ENCODE data around the gene CCL23. TPM values are rescaled to one million over a fixed set of nuclear protein-coding genes. Genes with fewer than 3 reads are reported as not detected.
"Not testable (repeated sequence)": the region's sequence is repeated elsewhere in the genome, so short reads cannot be mapped to it uniquely, and the experiment has no call there.

Gene CCL23
- total RNA-seq, 1 donor from 2014 or later: not detected

GRCh38 chr17:36027761-36028160, 10.0 kb upstream of the CCL23 start:
- intact Hi-C loops (cut with micrococcal nuclease): loop anchor here (10.0 kb wide), 1 partner anchor 57 kb away; no protein-coding TSS in a partner anchor
- Mint-ChIP-seq H3K4me3 (no peak overlapping the region), H3K27me3 (ENCODE audit: insufficient read depth) (peaks cover 20% of the 10 kb centered on the region), H3K36me3 (ENCODE audit: low read depth) (no peaks in the 10 kb centered on the region), H3K4me1 (ENCODE audit: low read depth) (no peaks in the 10 kb centered on the region), H3K9me3 (no peaks in the 10 kb centered on the region), H3K27ac (no peak overlapping the region)
- no peak for DNase-seq (ENCODE audit: low spot score)

DNA sequence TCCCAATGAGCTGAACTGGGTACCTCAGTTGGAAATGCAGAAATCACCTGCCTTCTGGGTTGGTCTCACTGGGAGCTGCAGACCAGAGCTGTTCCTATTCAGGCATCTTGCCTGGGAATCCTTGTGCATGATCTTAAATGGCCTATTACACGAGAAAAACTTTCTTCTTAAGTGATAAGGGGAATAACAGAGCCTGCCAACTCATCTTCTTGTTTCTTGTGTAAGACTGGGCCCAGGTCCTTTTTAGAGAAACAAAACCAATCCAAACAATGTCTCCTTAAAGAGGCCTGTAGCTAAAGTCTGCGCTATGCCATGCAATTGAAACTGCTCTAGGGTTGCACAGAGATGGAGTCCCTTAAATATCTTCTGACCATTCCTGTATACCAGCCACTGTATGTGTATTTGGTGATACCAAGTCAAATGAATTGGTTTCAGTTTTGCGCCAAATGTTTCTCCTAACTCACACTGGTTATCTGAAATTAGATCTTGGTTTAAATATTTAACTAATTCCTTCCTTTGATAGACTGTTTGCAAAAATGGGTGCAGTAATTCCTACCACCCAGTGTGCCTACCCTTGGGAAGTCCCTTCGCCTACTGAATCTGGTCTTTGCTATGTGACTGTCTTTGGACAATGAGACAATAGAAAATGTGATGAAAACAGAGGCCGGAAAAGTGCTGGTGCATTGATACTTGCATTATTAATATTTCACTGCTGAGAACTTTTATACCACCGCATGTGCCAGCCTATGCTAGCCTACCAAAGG, 6.5 kb upstream of the CCL23 start:
- Mint-ChIP-seq H3K4me1 (ENCODE audit: low read depth) (no peaks in the 10 kb centered on the region), H3K9me3 (no peaks in the 10 kb centered on the region), H3K36me3 (ENCODE audit: low read depth) (no peaks in the 10 kb centered on the region), H3K4me3 (no peak overlapping the region), H3K27ac (no peak overlapping the region), H3K27me3 (ENCODE audit: insufficient read depth) (peaks cover 29% of the 10 kb centered on the region)
- intact Hi-C loops (cut with micrococcal nuclease): loop anchor here (10.0 kb wide), 1 partner anchor 61 kb away; no protein-coding TSS in a partner anchor
- DNase-seq (ENCODE audit: low spot score): no peak

- intact Hi-C loops (cut with micrococcal nuclease): no loop called here
- H3K36me3 Mint-ChIP-seq (ENCODE audit: low read depth): no peaks in the 10 kb centered on the region
- H3K4me1 Mint-ChIP-seq (ENCODE audit: low read depth): no peaks in the 10 kb centered on the region
- no peak for DNase-seq (ENCODE audit: low spot score)
- peaks cover 31% of the 10 kb centered on the region for H3K27me3 Mint-ChIP-seq (ENCODE audit: insufficient read depth)
- no peak overlapping the region for H3K4me3 Mint-ChIP-seq
- no peaks in the 10 kb centered on the region for H3K9me3 Mint-ChIP-seq
- H3K27ac Mint-ChIP-seq: no peak overlapping the region
Measured at GRCh38 chr17:36019423-36019822, 1.7 kb upstream of the CCL23 start.

GRCh38 chr17:36016555-36016954, 1.2 kb downstream of the CCL23 start:
- H3K27ac Mint-ChIP-seq: peak overlapping the region; percentile 30
- peaks cover 25% of the 10 kb centered on the region for H3K27me3 Mint-ChIP-seq (ENCODE audit: insufficient read depth)
- H3K4me3 Mint-ChIP-seq: no peak overlapping the region
- no peaks in the 10 kb centered on the region for H3K4me1 Mint-ChIP-seq (ENCODE audit: low read depth)
- H3K36me3 Mint-ChIP-seq (ENCODE audit: low read depth): no peaks in the 10 kb centered on the region
- no peaks in the 10 kb centered on the region for H3K9me3 Mint-ChIP-seq
- no peak for DNase-seq (ENCODE audit: low spot score)
- intact Hi-C loops (cut with micrococcal nuclease): no loop called here

- DNase-seq (ENCODE audit: low spot score); H3K9me3 Mint-ChIP-seq; H3K36me3 Mint-ChIP-seq (ENCODE audit: low read depth); H3K4me1 Mint-ChIP-seq (ENCODE audit: low read depth); intact Hi-C loops (cut with micrococcal nuclease); H3K27ac Mint-ChIP-seq; H3K4me3 Mint-ChIP-seq: not testable (repeated sequence)
- peaks cover 19% of the 10 kb centered on the region for H3K27me3 Mint-ChIP-seq (ENCODE audit: insufficient read depth)
Measured at GRCh38 chr17:36015895-36016294, 1.9 kb downstream of the CCL23 start.

- Mint-ChIP-seq H3K27me3 (ENCODE audit: insufficient read depth) (peaks cover 11% of the 10 kb centered on the region), H3K27ac (no peak overlapping the region), H3K4me3 (no peak overlapping the region), H3K36me3 (ENCODE audit: low read depth) (no peaks in the 10 kb centered on the region), H3K9me3 (no peaks in the 10 kb centered on the region), H3K4me1 (ENCODE audit: low read depth) (no peaks in the 10 kb centered on the region)
- DNase-seq (ENCODE audit: low spot score): no peak
- intact Hi-C loops (cut with micrococcal nuclease): loop anchor here (5.0 kb wide), 1 partner anchor 47 kb away; the partner anchor contains the start of gene CCL18
Measured at GRCh38 chr17:36014946-36015345, 2.8 kb downstream of the CCL23 start.

GRCh38 chr17:36011201-36011600, 6.6 kb downstream of the CCL23 start:
- Mint-ChIP-seq H3K27me3 (ENCODE audit: insufficient read depth) (peaks cover 8% of the 10 kb centered on the region), H3K4me3 (no peak overlapping the region), H3K36me3 (ENCODE audit: low read depth) (no peaks in the 10 kb centered on the region), H3K27ac (no peak overlapping the region), H3K4me1 (ENCODE audit: low read depth) (no peaks in the 10 kb centered on the region), H3K9me3 (no peaks in the 10 kb centered on the region)
- no peak for DNase-seq (ENCODE audit: low spot score)
- intact Hi-C loops (cut with micrococcal nuclease): loop anchor here (5.0 kb wide), 1 partner anchor 51 kb away; the partner anchor contains the start of gene CCL18

DNA sequence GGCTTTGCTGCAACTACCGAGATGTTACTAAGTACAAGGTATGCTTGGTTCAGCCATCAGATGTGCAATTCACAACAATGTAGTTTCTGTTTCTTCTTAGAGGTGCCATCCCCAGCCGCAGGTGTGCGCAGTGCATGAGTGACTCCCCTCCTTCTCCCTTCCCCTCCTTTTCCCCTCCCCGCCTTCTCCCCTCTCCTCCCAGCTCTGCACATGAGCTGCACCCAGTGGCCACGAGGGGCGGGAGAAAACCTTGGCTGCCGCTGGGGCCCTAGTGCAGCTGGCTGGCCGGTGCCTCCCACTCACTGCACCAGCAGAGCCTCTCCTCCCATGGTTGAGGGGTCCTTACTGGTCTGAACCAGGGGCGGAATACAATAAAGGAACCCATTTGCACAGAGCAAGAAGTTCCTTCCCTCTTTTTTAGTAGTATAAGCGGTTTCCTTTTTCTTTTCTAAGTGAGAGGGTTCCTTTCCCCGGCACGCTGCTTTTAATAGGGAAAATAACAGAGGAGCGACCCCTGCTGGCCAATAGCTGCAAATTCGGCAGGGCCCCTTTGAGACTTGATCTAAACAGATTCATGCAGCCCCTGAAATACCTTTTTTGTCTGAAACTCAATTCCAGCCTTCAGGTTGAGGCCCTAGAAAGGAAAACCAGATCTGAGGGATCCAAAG, 8.6 kb downstream of the CCL23 start:
- no peak for DNase-seq (ENCODE audit: low spot score)
- no peaks in the 10 kb centered on the region for H3K9me3 Mint-ChIP-seq
- H3K4me1 Mint-ChIP-seq (ENCODE audit: low read depth): peaks cover 7% of the 10 kb centered on the region
- no peak overlapping the region for H3K4me3 Mint-ChIP-seq
- H3K27ac Mint-ChIP-seq: no peak overlapping the region
- intact Hi-C loops (cut with micrococcal nuclease): loop anchor here (1.0 kb wide), 1 partner anchor 160 kb away; no protein-coding TSS in a partner anchor
- H3K27me3 Mint-ChIP-seq (ENCODE audit: insufficient read depth): peaks cover 8% of the 10 kb centered on the region
- H3K36me3 Mint-ChIP-seq (ENCODE audit: low read depth): no peaks in the 10 kb centered on the region

DNA sequence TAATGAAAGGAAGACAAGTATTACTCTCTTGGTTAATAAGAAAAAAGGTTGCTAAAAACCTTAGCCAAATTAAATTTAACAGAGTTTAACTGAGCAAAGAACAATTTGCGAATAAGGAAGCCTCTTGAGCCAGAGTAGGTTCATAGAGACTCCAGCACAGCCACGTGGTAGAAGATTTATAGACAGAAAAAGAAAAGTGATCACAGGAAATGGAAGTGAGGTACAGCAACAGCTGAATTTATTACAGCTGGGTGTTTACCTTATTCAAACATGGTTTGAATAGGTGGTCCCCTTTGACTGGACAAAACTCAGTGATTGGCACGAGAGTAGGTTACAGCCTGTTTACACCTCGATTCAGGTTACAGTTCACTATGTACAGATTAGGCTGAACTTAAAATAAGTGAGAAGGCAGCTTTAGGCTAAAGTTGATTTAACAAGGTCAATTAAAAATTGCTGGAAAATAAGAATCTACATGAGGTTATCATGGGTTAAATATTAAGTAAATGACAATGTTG, 13.1 kb downstream of the CCL23 start:
- Mint-ChIP-seq H3K4me3 (no peak overlapping the region), H3K27me3 (ENCODE audit: insufficient read depth) (peaks cover 10% of the 10 kb centered on the region), H3K36me3 (ENCODE audit: low read depth) (no peaks in the 10 kb centered on the region), H3K9me3 (no peaks in the 10 kb centered on the region), H3K27ac (no peak overlapping the region), H3K4me1 (ENCODE audit: low read depth) (peaks cover 7% of the 10 kb centered on the region)
- DNase-seq (ENCODE audit: low spot score): no peak
- intact Hi-C loops (cut with micrococcal nuclease): no loop called here

DNA sequence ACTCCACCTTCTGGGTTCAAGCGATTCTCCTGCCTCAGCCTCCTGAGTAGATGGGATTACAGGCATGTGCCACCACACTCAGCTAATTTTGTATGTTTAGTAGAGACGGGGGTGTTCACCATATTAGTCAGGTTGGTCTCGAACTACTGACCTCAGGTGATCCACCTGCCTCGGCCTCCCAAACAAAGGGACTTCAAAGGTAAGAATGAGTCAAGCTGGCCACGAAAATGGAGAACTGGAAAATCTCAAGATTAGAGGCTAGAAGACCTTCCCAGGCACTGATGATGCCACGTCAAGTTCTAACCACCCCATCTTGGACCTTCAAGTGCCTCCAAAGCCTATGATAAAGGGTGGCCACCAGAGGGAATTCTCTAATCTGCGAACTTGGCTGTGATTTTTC, 15.1 kb downstream of the CCL23 start:
- Mint-ChIP-seq H3K27me3 (ENCODE audit: insufficient read depth) (peaks cover 7% of the 10 kb centered on the region), H3K4me3 (no peak overlapping the region), H3K36me3 (ENCODE audit: low read depth) (no peaks in the 10 kb centered on the region), H3K27ac (no peak overlapping the region), H3K9me3 (no peaks in the 10 kb centered on the region), H3K4me1 (ENCODE audit: low read depth) (peaks cover 10% of the 10 kb centered on the region)
- no peak for DNase-seq (ENCODE audit: low spot score)
- intact Hi-C loops (cut with micrococcal nuclease): no loop called here

- no peaks in the 10 kb centered on the region for H3K36me3 Mint-ChIP-seq (ENCODE audit: low read depth)
- no peaks in the 10 kb centered on the region for H3K9me3 Mint-ChIP-seq
- H3K27me3 Mint-ChIP-seq (ENCODE audit: insufficient read depth): peaks cover 7% of the 10 kb centered on the region
- intact Hi-C loops (cut with micrococcal nuclease): no loop called here
- no peak overlapping the region for H3K27ac Mint-ChIP-seq
- no peak for DNase-seq (ENCODE audit: low spot score)
- no peak overlapping the region for H3K4me3 Mint-ChIP-seq
- peaks cover 10% of the 10 kb centered on the region for H3K4me1 Mint-ChIP-seq (ENCODE audit: low read depth)
Measured at GRCh38 chr17:36001862-36002603, 15.7 kb downstream of the CCL23 start.

GRCh38 chr17:36001110-36001771, 16.5 kb downstream of the CCL23 start, which contains the start of gene CCL15:
CCL15 (minus strand) TSS chr17:36001553; CDS start chr17:36001492, 61 bp downstream.
- Mint-ChIP-seq H3K27ac (no peak within 1 kb of the TSS), H3K9me3 (no peaks in the 10 kb centered on the region)

More at GRCh38 chr17:36001110-36001771, 16.5 kb downstream of the CCL23 start, which contains the start of gene CCL15:
- Mint-ChIP-seq H3K27me3 (ENCODE audit: insufficient read depth) (peaks cover 13% of the 10 kb centered on the region), H3K4me1 (ENCODE audit: low read depth) (peaks cover 10% of the 10 kb centered on the region), H3K4me3 (no peak within 1 kb of the TSS), H3K36me3 (ENCODE audit: low read depth) (no peaks in the 10 kb centered on the region)
- intact Hi-C loops (cut with micrococcal nuclease): no loop called here
- DNase-seq (ENCODE audit: low spot score): no peak

Measured in activated T-helper 1 cell treated with anti-CD3 and anti-CD28 coated beads, Interleukin-12 subunit alpha, Interleukin-12 subunit beta, Interleukin-2, Interleukin-4 antibody, amounts not matched to agents 30 ng/mL and 10 ng/mL and 1 ng/mL, durations not matched to agents 14 hours and 24 hours and 36 hours (primary cell).